Right renal cortex interstitium (tissue), 3 donors: ENCODE measurements around the gene RGS3. TPM values are rescaled to one million over a fixed set of nuclear protein-coding genes. Genes with fewer than 3 reads are reported as not detected.

Source experiments
- DNase-seq, 3 donors: peaks; one replicate each; pipeline ENCODE4 v3.0.0-alpha.2; 2013; ENCODE audit warnings: low read depth in 3 of 3, low spot score in 2 of 3
- polyA plus RNA-seq, 3 donors: library from polyadenylated mRNA; unstranded; fragments of 120-200 nt; gene quantifications; one replicate each; pipeline ENCODE4 v1.2.1, GENCODE V29; 2013; ENCODE audit not compliant: insufficient read length in 3 of 3

Gene RGS3
- polyA plus RNA-seq, 3 donors: 45.1 to 47.4 (median 47.2) TPM

DNA sequence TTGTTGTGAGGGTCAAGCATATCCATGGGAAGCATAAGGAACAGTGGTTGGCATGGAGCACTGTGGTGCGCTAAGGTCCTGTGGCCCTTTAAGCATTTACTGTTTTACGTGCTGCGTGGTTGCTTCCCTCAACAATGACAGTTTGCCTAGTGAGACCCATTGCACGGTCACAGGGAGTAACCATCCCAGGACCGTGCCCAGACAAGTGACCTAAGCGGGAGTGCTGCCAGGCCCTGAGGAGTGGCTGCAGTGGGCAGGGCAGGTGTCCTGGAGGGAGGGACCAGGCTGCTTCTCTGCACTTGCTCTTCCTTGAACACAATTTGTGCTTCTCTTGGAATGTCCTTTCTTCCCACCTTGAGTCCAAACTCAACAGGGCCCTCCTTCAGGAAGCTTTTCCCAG, 64.6 kb downstream of the RGS3 start:
- no peak for DNase-seq

DNA sequence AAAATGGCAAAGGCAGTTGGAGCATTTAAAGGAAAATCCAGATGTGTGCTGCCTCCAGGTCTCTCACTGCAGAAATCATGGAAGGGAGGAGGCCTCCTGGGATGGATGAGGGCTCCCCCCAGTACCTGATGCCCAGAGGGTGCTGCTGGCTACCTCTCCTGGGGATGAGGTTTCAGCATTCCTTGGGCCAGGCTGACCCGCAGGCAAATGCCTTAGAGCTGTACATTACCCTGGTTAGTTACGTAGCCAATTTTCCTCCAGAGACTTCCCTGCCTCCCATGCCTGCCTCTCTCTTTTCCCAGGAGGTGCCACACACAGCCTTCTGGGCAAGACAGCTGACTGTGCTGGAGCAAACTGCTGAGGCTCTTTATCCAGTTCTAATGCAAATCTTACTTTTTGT, 65.3 kb downstream of the RGS3 start:
- DNase-seq: no peak

DNA sequence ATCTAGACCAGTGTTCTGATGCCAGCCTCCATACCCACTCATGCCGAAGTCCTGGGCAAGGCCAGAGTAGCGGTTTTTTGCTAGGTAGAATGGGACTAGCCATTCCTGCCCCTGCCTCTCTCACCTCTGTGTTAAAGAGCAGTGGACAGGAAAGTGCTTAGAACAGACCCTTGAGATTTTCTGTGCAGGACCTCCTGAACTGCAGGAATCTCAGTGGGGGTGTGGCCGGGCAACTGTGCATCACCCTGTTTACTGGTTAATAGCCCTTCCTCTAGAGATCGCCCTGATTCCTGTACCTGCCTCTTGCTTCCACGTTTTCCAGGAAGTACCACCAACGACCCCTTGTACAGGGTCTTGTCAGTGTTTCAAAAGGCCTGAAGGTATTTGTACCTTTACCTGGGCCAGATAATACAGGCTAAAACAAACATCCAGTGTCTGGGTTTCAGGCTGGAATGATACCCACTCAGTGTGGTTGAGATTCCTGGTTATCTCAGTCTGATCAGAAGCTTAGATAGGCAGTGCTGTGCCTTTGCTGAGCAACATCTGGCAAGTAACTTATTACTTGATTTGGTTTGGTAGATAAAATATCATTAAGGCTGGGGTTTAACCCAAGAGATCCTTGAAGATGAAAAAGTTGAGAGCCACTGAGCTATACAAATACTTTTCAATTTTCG, 65.9 kb downstream of the RGS3 start:
- no peak for DNase-seq

DNA sequence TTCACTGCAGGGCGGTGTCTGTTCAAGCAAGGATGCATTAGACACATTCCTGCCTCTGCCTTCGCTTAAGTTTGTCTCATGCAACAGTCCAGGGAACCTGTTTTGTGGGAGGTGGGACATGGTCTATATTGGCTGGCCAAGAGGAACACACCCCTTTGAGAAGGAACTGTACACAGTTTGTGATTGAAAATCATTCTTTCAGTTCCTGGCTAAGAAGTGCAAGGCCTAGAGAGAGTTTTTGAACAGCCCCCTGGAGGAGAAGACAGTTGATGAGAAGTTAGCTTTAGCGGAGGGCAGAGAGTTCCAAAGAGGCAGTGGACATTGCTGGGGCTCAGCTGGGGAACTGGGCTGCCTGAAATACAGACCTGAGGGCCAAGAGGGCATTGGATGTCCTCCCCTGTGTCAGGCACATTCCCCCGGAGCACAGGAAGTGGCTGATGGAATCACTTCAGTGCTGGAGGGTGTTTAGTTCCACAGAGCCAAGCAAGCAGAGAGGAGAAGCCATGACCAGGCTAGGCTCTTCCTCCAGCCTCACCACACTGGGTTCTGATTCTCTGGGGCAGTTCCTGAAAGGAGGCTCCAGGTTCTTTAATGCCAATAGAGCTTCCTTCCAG, 66.6 kb downstream of the RGS3 start:
- no peak for DNase-seq

DNA sequence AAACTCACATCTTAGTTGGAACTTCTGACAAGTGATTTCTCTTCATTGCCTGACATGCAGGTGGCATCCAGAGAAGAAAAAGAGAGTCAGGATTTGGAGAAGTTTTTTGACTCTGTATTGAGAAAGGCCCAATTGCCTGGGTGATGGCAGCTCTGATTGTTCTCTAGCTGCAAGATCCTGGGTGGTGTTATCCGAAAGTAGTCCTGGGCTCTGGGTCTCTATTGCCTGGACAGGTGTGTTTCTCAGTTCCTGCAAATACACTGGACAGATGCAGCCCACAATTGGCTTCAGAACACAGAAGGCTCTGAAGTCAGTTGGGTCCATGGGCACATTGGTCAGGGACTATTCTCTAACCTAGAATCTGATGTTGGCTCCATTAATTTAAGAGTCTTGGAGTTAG, 67.4 kb downstream of the RGS3 start:
- DNase-seq: no peak

DNA sequence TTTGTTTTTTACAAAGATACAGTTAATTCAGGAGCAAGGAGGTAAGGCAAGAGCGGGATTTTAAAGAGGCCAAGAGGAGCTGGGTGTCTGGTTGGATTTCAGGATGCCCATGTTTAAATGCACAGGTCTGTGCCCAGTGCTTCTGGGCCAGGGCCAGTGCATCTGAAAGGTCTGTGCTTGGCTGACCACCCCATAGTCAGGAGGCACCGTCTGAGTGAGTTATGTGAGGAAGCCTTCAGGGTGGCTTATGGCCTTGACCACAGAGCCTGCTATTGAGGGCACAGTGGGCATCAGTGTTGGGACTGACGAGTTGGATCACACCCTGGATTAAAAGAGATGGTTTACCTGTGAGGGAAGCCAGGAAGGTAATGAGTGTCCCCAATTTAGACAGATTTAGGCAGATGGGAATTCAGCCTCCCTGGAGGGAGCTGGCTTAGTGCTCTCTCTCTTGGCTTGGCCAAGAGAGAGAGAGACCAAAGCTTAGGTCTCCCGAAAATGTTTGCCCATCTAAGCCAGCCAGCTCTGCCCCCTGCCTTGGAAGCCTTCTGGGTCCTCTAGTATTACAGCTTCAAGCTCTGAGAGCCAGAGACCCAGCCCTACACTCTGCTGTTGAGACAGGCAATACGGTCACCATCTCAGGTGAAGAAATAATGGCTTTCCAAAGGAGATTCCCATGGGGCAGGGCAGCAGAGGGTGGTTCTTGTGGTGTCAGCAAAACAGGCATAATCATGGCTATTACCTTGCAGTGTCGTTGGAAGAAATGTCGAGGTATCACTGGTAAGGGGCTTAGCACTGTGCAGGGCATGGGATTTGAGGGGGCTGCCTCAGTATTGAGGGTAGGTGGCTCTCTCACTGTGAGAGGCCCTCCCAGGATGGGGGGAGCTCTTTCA, 68.6 kb downstream of the RGS3 start:
- no peak for DNase-seq

DNA sequence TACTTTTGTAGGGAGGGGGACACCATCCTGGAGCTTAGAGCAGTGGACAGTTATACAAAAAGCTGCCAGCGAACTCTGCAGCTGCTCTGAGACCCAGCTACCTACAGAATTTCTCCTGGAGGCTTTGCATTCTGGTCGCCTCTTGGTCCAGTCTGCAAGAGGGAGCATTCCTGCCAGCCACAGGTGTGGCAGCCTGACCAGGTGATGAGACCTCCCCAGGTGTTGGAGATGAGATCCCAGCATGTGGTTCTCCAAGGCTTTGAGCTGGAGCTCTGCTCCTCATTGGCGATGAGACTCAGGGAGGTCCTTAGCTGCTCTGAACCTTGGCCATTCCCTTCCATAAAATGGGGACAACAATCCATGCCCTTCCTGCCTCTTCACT, 69.3 kb downstream of the RGS3 start:
- DNase-seq: no peak

DNA sequence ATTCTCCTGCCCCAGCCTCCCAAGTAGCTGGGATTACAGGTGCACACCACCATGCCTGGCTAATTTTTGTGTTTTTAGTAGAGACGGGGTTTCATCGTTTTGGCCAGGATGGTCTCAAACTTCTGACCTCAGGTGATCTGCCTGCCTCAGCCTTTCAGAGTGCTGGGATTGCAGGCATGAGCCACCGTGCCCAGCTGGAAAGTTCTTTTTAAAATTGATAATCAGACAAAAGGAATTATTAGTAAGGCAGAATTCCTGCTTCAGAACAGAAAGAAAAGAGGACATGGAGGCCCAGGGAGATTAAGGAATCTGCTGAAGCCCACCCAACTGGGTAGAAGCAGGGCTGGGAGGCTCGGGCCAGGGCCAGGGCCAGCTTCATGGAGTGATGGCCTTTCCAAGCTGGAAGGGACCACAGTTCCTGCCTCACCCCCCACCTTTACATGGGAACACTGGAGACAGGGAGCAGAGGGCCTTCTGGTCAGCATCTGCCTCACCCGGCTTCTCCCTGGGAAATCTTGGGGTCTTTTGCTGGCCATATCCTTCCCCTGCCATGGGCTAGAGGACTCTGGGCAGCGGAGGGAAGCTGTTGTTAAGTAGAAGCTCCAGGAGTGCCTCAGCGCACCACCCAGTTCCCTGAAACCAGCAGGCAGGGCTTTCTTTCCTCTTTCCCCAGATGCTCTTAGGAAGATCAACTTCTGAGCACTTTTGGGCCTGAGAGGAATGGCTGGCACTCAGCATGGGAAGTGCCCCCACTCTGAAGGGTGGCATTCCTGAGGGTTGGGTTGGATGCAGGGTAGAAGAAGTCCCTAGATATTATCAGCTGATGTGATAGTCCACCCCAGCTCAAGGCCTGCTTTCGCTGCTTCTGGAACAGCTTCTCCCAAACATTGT, 70.1 kb downstream of the RGS3 start:
- DNase-seq: no peak

DNA sequence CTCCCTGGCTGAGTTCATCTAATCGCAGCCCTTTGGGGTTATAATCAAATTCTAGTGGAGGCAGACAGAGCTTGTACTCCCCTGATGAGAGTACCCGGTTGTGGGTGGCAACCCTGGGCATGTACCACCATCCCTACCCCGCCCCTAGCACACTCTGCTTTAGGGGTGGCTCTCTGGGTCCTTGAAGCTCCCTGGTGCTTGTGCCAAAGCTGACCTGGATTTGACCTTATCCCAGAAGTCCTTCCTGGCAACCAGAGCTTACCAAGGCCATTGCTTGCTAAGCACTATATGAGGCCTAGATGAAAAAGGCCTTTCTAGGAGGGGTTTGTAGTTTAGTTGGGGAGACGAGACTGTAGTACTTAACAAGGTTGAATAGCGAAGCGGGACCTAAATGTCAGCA, 72.2 kb downstream of the RGS3 start:
- DNase-seq: no peak

DNA sequence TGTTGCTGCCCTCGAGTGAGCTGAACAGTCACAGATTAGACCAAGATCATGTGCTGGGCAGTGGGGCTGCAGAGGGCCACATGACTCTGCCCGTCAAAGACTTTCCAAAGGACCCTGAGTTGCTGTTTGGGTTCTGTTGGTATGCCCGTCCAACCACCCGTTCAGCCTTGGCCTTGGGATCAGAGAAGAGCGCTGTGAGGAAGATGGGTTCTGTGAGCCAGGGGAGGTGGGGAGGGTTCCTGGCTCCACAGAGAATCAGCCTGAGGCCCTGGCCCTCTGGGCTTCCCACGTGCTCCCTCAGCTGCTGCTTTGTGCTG, 72.6 kb downstream of the RGS3 start:
- DNase-seq: no peak

DNA sequence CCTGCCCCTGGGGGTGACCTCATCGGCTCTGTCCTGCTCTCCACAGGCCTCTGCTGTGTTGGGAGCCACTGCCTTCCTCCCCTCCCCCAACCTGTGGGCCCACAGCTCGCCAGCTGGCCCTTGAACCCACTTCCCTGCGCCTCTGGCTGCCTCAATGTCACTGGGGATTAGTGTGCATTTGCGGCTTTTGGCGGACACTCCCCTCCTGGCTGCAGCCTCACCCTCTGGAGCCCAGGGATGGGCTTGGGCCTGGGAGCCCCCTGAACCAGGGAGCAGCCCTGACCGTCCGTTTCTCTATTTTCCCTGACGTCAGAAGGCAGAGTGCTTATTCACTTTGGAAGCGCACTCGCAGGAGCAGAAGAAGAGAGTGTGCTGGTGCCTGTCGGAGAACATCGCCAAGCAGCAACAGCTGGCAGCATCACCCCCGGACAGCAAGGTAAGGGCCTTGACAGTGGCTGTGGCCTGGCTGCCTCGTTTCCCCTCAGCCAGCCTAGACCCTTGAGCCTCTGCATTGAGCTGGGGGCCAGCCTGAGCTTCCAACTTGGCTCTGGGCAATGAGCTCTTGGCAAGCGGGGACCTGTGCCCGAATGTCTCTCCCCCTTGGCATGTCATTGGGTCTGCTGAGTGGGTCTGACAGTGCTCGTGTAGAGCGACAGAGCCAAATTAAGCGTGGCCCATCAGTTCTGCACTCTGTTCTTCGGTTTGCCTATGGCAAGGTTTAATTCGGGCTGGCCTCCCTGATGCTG, 73.1 kb downstream of the RGS3 start:
- DNase-seq: no peak

DNA sequence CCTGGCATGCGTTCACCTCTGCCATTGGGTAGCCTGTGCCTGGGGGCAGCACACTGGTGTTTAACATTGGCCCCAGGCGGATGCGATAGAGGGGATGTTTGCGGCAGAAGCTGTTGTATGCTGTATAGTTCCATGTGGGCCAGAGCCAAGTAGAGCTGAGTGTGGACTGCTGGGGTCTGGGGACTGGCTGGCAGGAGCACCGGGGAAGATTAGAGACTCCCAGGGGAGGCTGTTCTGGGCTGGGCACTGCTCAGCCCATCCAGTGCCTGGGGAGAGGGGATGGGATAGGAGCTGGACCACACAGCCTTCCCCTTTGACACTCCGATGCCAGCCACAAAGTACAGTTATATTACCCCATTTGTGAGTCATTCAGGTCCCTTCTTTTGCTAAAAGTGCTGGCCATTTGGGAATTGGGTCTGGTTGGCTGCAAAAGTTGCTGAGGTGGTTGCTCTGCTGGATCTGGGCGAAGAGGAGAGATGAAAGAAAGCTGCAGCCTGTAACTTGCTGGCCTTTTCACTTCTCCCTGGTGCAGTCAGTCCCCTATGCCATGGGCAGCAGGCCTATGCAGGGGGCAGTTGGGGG, 73.8 kb downstream of the RGS3 start:
- no peak for DNase-seq

DNA sequence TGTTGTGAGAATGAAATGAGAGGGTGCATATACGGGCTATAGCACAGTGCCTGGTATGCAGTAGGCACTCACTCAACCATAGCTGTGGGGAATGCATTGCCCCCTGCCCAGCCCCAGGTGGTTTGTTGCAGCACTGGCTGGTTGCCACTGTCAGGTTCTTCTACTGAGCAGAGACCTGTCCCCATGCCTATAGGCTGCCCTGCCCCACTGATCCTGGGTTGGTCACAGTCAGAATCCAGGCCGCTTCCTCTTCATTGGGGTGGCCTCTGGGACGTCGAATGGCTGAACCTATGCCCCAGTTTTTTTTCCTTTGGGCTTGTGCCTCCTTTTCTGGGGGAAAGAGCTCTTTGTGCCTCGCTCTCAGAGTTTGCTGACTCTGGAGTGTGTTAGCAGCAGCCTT, 74.6 kb downstream of the RGS3 start:
- no peak for DNase-seq

DNA sequence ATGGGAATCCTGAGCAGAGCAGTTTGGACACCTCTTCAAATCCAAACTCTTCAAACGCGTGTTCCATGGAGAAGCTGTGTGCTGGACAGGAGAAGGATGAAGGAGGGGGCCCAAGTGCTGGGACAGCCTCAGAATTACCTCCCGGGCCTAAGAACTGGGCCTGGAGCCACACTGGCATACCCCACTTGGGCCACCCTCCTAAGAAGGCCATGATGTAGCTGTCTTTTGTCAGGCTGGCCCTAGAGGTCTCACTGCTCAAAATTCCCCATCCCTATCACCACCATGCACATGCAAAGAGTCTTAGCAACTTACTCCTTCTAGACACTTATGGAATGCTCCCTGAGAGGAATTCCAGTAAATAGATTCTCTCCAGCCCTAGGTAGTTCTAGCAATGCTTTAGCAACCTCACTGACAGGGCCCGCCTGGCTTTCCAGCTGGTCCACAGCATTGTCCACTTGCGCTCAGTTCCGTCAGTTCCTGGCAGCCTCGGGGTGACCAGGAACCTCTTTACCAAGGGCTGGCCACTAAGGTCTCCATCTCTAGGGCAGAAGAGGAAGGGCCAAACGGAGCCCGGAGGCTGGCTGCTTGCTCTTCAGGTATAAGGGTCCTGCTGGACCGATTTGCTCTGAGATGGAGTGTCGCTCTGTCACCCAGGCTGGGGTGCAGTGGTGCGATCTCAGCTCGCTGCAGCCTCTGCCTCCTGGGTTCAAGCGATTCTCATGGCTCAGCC, 75.3 kb downstream of the RGS3 start:
- DNase-seq: no peak

DNA sequence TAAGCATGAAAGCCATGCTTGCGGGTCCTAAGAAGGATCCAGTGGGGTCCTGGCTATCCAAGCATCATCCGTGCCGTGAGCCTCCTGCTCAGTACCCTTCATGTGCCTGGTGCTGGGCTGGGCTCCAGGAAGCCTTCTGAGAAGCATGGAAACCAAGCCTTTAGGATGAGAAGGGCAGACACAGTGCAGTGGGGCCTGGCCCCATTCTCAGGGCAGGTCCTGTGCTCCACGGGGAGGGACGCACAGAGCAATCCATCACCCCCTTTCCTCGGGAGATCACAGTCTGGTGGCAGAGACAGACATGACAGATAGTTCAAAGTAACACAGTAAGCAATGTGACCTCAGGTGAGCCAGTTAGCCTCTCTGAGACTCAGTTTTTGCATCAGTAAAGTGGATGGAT, 76.9 kb downstream of the RGS3 start:
- DNase-seq: no peak

DNA sequence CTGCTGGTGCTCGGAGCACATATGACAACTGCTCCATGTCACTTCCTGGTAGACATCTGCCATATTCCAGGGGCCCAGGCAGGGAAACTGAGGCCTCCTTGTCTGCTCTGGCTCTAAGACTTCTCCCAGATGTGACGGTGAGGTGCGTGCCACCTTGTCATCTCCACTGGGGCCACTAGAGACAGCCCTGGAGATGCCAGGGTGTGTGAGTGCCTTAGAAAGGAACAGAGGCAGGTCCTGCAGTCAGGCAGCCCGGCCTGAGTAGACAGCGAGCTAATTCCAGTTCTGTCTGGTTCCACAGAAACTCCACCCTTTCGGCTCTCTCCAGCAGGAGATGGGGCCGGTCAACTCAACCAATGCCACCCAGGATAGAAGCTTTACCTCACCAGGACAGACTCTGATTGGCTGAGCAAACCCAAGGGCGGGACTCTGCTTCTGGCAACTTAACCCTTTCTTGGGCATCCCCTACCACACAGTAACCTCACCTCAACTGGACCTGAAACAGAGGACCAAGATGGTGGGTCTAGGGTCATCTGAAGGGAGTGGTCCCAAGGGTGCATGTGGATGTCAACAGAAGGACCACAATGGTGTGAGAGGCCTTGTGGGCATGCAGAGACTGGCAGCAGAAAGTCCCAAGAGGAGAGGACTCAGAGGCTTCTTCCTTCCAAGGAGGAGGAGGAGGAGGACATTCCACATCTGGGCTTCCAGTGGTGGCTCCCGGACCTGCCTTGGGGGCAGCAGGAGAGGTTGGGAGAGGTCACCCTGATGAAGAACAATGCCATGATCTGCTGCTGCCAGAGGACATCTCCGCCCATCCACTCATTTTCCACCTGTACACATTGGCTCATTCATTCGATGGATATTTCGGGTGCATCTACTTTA, 77.7 kb downstream of the RGS3 start:
- no peak for DNase-seq

DNA sequence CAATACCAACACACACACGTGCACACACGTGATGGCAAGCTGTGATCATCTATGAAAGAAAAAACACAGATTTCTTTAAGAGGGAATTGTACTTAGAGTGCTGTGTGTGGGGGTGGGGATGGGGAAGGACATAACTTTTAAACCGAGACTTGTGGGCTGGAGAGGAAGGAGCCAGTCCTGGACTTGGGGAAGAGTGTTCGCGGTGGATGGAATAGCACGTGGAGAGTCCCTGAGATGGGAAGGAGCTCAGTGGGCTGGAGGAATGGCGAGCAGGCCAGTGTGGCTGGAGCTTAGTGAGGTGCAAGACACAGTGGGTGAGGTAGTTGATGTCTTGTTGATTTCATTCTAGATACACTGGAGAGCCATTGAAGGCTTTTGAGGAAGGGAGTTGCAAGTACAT, 78.5 kb downstream of the RGS3 start:
- DNase-seq: no peak

DNA sequence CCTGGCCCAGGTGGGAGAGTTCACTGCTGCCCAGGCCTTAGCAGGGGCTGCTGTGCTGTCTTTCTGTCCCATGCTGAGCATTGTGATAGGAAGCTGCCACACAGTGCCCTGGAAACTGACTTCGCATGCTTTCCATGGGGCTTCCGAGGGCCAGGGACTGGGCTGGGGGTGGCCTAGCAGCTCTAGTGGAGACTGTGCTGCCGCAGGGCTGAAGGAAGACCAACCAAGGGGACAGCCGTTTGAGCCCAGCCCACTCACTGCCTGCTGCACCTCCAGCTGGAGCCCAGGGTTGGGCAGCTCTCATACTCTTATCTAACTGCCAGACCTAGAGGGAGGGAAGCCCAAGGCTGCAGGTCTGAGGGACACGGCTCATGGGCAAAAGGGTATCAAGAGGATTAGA, 79.2 kb downstream of the RGS3 start:
- no peak for DNase-seq
